Forelimb muscle (tissue), 1 donor: ENCODE data around the gene MANEAL. TPM values are rescaled to one million over a fixed set of nuclear protein-coding genes. Genes with fewer than 3 reads are reported as not detected.

Experiments
- DNase-seq: peaks from one replicate; pipeline ENCODE4 v3.0.0-alpha.2; 2013; ENCODE audit warnings: low read depth
- polyA plus RNA-seq: library from polyadenylated mRNA; unstranded; fragments of 120-200 nt; gene quantifications from one replicate; pipeline ENCODE4 v1.2.1, GENCODE V29; 2013; ENCODE audit not compliant: insufficient read length

MANEAL gene
- polyA plus RNA-seq, 1 donor = 2.9 TPM

GRCh38 chr1:37778654-37779053 is 15.0 kb upstream of the MANEAL start:
- no peak for DNase-seq

- no peak for DNase-seq
These were observed 11.2 kb upstream of the MANEAL start for GRCh38 chr1:37782491-37782890.

GRCh38 chr1:37792943-37793686 is 532 bp upstream of the MANEAL start:
- no peak for DNase-seq

GRCh38 chr1:37794372-37795339 is 1.0 kb downstream of the MANEAL start:
- DNase-seq = no peak

- no peak for DNase-seq
These were observed 1.9 kb downstream of the MANEAL start for GRCh38 chr1:37795340-37796125.

- no peak for DNase-seq
These were observed 4.2 kb downstream of the MANEAL start for GRCh38 chr1:37797750-37798345.

GRCh38 chr1:37802439-37802838 is 8.8 kb downstream of the MANEAL start:
- DNase-seq = no peak

- DNase-seq = no peak
These were observed 13.5 kb downstream of the MANEAL start for GRCh38 chr1:37807220-37807554.

- peak; percentile 72 for DNase-seq
These were observed 14.1 kb downstream of the MANEAL start, which contains the start of the genes C1orf122 and YRDC for GRCh38 chr1:37807555-37808368. Gene C1orf122, plus strand, starts transcription at chr1:37807790. Its CDS starts 615 bp downstream, at chr1:37808405. Gene YRDC, minus strand, starts transcription at chr1:37808208. Its CDS starts 28 bp downstream, at chr1:37808180.

- DNase-seq = no peak
These were observed 15.0 kb downstream of the MANEAL start for GRCh38 chr1:37808369-37809319.

- no peak for DNase-seq
These were observed 16.3 kb downstream of the MANEAL start for GRCh38 chr1:37809942-37810341.

- DNase-seq = no peak
These were observed 17.5 kb downstream of the MANEAL start for GRCh38 chr1:37811027-37811655.

GRCh38 chr1:37813529-37814145 is 20.0 kb downstream of the MANEAL start:
- no peak for DNase-seq

- DNase-seq = no peak
These were observed 20.6 kb downstream of the MANEAL start for GRCh38 chr1:37814252-37814651.

GRCh38 chr1:37817481-37817880 is 23.8 kb downstream of the MANEAL start:
- DNase-seq = no peak

- no peak for DNase-seq
These were observed 27.8 kb downstream of the MANEAL start for GRCh38 chr1:37821481-37821880.

GRCh38 chr1:37822906-37823815 is 29.5 kb downstream of the MANEAL start:
- DNase-seq = no peak
